HS-5 (cell line): ENCODE data around the gene CACNA1F.

ENCODE experiments used
- DNase-seq: peaks from one replicate; pipeline ENCODE4 v3.0.0-alpha.2; 2012; ENCODE audit warnings: low read depth

The CACNA1F gene

GRCh38 chrX:49198540-49199314 lies 34.4 kb downstream of the CACNA1F start:
- DNase-seq: no peak

- DNase-seq: no peak
Measured at GRCh38 chrX:49197543-49198087, 35.5 kb downstream of the CACNA1F start.

GRCh38 chrX:49193542-49193964 lies 39.6 kb downstream of the CACNA1F start:
- no peak for DNase-seq

- no peak for DNase-seq
Measured at GRCh38 chrX:49192722-49193328, 40.3 kb downstream of the CACNA1F start.

- DNase-seq: no peak
Measured at GRCh38 chrX:49191574-49192011, 41.5 kb downstream of the CACNA1F start.

- peak; percentile 95 for DNase-seq
Measured at GRCh38 chrX:49190821-49191573, 42.1 kb downstream of the CACNA1F start.

- DNase-seq: no peak
Measured at GRCh38 chrX:49189606-49190005, 43.5 kb downstream of the CACNA1F start.

- DNase-seq: no peak
Measured at GRCh38 chrX:49188468-49189076, 44.6 kb downstream of the CACNA1F start.

- no peak for DNase-seq
Measured at GRCh38 chrX:49187526-49187925, 45.6 kb downstream of the CACNA1F start.

- DNase-seq: no peak
Measured at GRCh38 chrX:49187028-49187394, 46.1 kb downstream of the CACNA1F start.

GRCh38 chrX:49186125-49187027 lies 46.8 kb downstream of the CACNA1F start, which contains the start of gene PRICKLE3:
TSS of gene PRICKLE3 (minus strand) at chrX:49186373. CDS start at chrX:49186297, 76 bp downstream.
- DNase-seq: no peak

GRCh38 chrX:49184294-49185281 lies 48.6 kb downstream of the CACNA1F start:
- peak; percentile 64 for DNase-seq

GRCh38 chrX:49183701-49184281 lies 49.3 kb downstream of the CACNA1F start:
- DNase-seq: no peak

GRCh38 chrX:49179358-49179757 lies 53.8 kb downstream of the CACNA1F start:
- DNase-seq: no peak

GRCh38 chrX:49178537-49178936 lies 54.6 kb downstream of the CACNA1F start:
- DNase-seq: no peak

- no peak for DNase-seq
Measured at GRCh38 chrX:49177873-49178480, 55.2 kb downstream of the CACNA1F start.

GRCh38 chrX:49177338-49177833 lies 55.8 kb downstream of the CACNA1F start:
- no peak for DNase-seq

GRCh38 chrX:49176421-49177326 lies 56.5 kb downstream of the CACNA1F start:
- DNase-seq: no peak
